Natural killer cell (primary cell): Measurements from ENCODE around the gene CDC34. TPM values are rescaled to one million over a fixed set of nuclear protein-coding genes. Genes with fewer than 3 reads are reported as not detected.
"Not testable (repeated sequence)": the region's sequence is repeated elsewhere in the genome, so short reads cannot be mapped to it uniquely, and the experiment has no call there.

Experiments
- ATAC-seq, 3 donors: fragments of 150-1000 bp in 2 of 3; fragments of 200-7000 bp in 1 of 3; cut with Tn5 transposase; 1 replicate in 1 of 3; 2 replicates in 2 of 3; pipeline ENCODE4 v1.10.0; 2021; ENCODE audit warnings: mild to moderate bottlenecking in 2 of 3, moderate library complexity in 2 of 3
- DNase-seq, 2 donors: peaks; one replicate each; pipeline versions ENCODE4 v3.0.0 to v3.0.0-alpha.2; 2013 to 2021; ENCODE audit warnings: mixed read lengths in 1 of 2
- H3K27ac ChIP-seq: one replicate; pipeline ENCODE4 v1.5.1; 2013; ENCODE audit warnings: mild to moderate bottlenecking, low read length
- H3K27me3 ChIP-seq: one replicate; pipeline ENCODE4 v1.6.1; 2013; ENCODE audit warnings: low read length; ENCODE audit not compliant: control insufficient read depth, insufficient read depth
- H3K36me3 ChIP-seq: one replicate; pipeline ENCODE4 v1.6.1; 2013; ENCODE audit warnings: low read length; ENCODE audit not compliant: control insufficient read depth, insufficient read depth
- H3K4me1 ChIP-seq: one replicate; pipeline ENCODE4 v1.6.1; 2013; ENCODE audit warnings: low read length; ENCODE audit not compliant: control insufficient read depth, insufficient read depth
- H3K4me3 ChIP-seq: one replicate; pipeline ENCODE4 v1.5.1; 2013; ENCODE audit warnings: low read length
- H3K9me3 ChIP-seq: one replicate; pipeline ENCODE4 v1.6.1; 2013; ENCODE audit warnings: low read length; ENCODE audit not compliant: control insufficient read depth, insufficient read depth
- H3K27ac Mint-ChIP-seq, 2 donors: one replicate each; pipeline ENCODE4 v1.8.0; 2022; ENCODE audit warnings: mild to moderate bottlenecking in 2 of 2, mixed read lengths in 2 of 2, moderate library complexity in 1 of 2
- H3K27me3 Mint-ChIP-seq, 2 donors: one replicate each; pipeline ENCODE4 v1.8.0; 2022; ENCODE audit warnings: low read depth in 2 of 2, mixed read lengths in 2 of 2
- H3K36me3 Mint-ChIP-seq: one replicate; pipeline ENCODE4 v1.8.0; 2022; ENCODE audit warnings: mixed read lengths
- H3K4me1 Mint-ChIP-seq, 2 donors: one replicate each; pipeline ENCODE4 v1.8.0; 2022; ENCODE audit warnings: mixed read lengths in 2 of 2
- H3K4me3 Mint-ChIP-seq: one replicate; pipeline ENCODE4 v1.8.0; 2022; ENCODE audit warnings: mild to moderate bottlenecking, moderate library complexity, mixed read lengths
- H3K9me3 Mint-ChIP-seq, 2 donors: one replicate each; pipeline ENCODE4 v1.8.0; 2022; ENCODE audit warnings: mixed read lengths in 2 of 2
- WGBS: methylation state at CpG from one replicate; pipeline ENCODE4 v1.1.7; 2013; ENCODE audit warnings: missing lambda C conversion rate; ENCODE audit not compliant: insufficient coverage; 5-methylcytosine and 5-hydroxymethylcytosine counted together
- intact Hi-C: fragments of 100-400 bp; cut with micrococcal nuclease; formaldehyde crosslinking; loops from one replicate; pipeline ENCODE4 v1.14.2; 2022
- total RNA-seq, 4 donors: library from RNA; stranded (reverse); fragments of 120-200 nt in 1 of 4; gene quantifications; one replicate each; pipeline versions ENCODE4 v1.2.3 to v1.2.4, GENCODE V29; 2013 to 2022
- TF ChIP-seq, protein P1 (sequence below): fragments of 200-600 bp; IDR thresholded peaks from one replicate; pipeline ENCODE4 v1.8.0; 2022; ENCODE audit warnings: antibody characterized with exemption

The CDC34 gene
- total RNA-seq, 3 donors from 2014 or later (not counting 1 experiment from before 2014, with no cell fraction given): 68.5 to 114 (median 101) TPM

DNA sequence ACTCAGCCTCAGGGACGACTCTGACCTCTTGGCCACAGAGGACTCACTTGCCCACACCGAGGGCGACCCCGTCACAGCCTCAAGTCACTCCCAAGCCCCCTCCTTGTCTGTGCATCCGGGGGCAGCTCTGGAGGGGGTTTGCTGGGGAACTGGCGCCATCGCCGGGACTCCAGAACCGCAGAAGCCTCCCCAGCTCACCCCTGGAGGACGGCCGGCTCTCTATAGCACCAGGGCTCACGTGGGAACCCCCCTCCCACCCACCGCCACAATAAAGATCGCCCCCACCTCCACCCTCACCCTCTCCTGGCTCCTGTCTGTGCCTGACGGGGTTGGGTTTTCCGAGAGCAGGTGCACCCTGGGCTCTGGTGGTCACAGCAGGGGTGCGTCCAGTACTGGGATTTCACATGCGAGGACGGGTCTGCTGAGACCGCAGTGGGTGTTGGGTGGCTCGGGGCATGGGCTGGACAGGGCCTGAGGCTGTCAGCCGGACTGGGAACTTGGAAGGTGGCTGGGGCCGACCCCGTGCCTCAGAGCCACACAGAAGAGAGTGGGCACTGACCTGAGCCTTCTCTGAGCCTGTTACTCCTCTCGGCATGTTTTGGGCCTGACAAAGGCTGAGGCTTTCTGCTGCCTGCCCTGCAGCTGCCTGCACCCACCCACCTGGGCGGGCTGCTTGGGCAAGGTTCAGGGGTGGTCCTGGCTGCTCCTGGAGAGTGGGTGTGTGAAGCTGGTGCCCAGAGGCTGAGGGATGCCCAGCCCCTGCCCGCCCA lies 51.8 kb downstream of the CDC34 start:
- Mint-ChIP-seq H3K9me3 (no peaks in the 10 kb centered on the region), H3K27ac (no peak overlapping the region), H3K36me3 (no peaks in the 10 kb centered on the region), H3K4me1 (peaks cover 5 to 7% of the 10 kb centered on the region in 2 donors), H3K4me3 (peak overlapping the region; percentile 47), H3K27me3 (no peaks in the 10 kb centered on the region)
- Histone ChIP-seq H3K36me3 (peaks cover 33% of the 10 kb centered on the region), H3K4me1 (peaks cover 19% of the 10 kb centered on the region), H3K4me3 (no peak overlapping the region), H3K27ac (no peak overlapping the region), H3K27me3 (peaks cover 4% of the 10 kb centered on the region), H3K9me3 (no peaks in the 10 kb centered on the region)
- no peak for ATAC-seq
- 95% methylated on average over 27 of the region's 27 CpGs for WGBS
- intact Hi-C loops: no loop called here
- no peak for DNase-seq
- TF ChIP-seq, protein P1, sequence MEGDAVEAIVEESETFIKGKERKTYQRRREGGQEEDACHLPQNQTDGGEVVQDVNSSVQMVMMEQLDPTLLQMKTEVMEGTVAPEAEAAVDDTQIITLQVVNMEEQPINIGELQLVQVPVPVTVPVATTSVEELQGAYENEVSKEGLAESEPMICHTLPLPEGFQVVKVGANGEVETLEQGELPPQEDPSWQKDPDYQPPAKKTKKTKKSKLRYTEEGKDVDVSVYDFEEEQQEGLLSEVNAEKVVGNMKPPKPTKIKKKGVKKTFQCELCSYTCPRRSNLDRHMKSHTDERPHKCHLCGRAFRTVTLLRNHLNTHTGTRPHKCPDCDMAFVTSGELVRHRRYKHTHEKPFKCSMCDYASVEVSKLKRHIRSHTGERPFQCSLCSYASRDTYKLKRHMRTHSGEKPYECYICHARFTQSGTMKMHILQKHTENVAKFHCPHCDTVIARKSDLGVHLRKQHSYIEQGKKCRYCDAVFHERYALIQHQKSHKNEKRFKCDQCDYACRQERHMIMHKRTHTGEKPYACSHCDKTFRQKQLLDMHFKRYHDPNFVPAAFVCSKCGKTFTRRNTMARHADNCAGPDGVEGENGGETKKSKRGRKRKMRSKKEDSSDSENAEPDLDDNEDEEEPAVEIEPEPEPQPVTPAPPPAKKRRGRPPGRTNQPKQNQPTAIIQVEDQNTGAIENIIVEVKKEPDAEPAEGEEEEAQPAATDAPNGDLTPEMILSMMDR: no peak

DNA sequence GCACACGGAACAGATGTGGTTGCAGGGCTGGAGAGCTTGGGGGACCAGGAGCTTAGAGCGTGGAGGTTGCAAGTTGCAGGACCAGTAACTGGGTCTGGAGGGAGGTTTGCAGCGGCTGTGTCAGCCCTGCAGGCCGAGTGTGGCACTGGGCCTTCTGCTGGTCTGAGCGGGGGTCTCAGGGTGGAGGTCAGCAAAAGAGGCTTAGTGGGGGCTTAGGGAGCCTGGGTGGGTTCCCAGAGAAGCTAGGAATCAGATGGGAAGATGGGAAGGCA lies 52.3 kb downstream of the CDC34 start:
- Histone ChIP-seq H3K27me3 (peaks cover 8% of the 10 kb centered on the region), H3K9me3 (no peaks in the 10 kb centered on the region), H3K27ac (no peak overlapping the region), H3K4me3 (no peak overlapping the region), H3K36me3 (peaks cover 33% of the 10 kb centered on the region), H3K4me1 (peaks cover 24% of the 10 kb centered on the region)
- no peak for DNase-seq
- ATAC-seq: no peak
- 91% methylated on average over 5 of the region's 5 CpGs for WGBS
- Mint-ChIP-seq H3K27ac (no peak overlapping the region), H3K27me3 (no peaks in the 10 kb centered on the region), H3K4me3 (peak overlapping the region; percentile 47), H3K36me3 (no peaks in the 10 kb centered on the region), H3K4me1 (peaks cover 5 to 6% of the 10 kb centered on the region in 2 donors), H3K9me3 (no peaks in the 10 kb centered on the region)
- TF ChIP-seq, protein P1: no peak
- intact Hi-C loops: loop anchor here (1.0 kb wide), 1 partner anchor 150 kb away; no protein-coding TSS in a partner anchor

DNA sequence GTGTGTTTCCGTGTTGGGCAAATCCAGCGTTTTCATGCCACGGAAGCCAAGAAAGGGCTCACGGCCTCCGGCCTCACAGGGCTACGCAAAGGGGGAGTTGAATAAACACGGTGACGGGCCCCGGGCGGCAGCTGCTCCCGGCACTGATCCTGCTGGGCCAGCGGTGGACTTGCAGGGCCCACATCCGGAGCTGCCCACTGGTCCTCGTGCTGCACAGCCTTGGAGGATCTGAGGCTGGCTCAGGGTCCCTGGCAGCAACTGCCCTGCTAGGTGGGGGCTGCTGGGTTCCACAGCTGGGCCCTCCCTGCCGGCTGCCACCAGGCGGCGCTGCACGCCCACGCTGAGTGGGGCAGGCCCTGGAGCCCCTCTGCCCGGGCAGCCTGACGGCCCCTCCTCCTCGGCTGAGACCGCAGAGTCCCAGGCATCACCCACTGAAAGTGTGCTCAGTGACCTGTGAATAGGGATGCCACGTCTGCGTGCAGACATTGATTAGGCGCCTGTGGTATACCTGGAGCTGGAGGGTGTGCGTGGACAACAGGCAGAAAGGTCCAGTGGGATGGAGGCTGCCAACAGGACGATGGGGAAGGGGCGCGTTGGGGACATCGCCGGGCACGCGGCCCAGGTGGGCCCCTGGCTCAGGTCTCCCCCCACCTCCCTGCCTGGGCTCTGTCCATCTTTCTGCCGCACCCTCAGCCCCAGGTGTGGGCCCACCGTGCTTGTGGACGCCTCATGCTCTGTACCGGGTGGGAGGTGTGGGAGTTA lies 52.9 kb downstream of the CDC34 start:
- Histone ChIP-seq H3K36me3 (peaks cover 33% of the 10 kb centered on the region), H3K9me3 (no peaks in the 10 kb centered on the region), H3K27me3 (peaks cover 12% of the 10 kb centered on the region), H3K4me3 (no peak overlapping the region), H3K27ac (no peak overlapping the region), H3K4me1 (peaks cover 29% of the 10 kb centered on the region)
- WGBS: 41% methylated on average over 38 of the region's 38 CpGs
- TF ChIP-seq, protein P1: peak; percentile 84
- Mint-ChIP-seq H3K9me3 (no peaks in the 10 kb centered on the region), H3K27ac (no peak overlapping the region), H3K4me1 (peaks cover 5 to 6% of the 10 kb centered on the region in 2 donors), H3K36me3 (no peaks in the 10 kb centered on the region), H3K4me3 (no peak overlapping the region), H3K27me3 (no peaks in the 10 kb centered on the region)
- ATAC-seq: peak; percentile 71 to 78 (median 77)
- DNase-seq: peak; percentile 68 to 83
- intact Hi-C loops: loop anchor here (1.0 kb wide), 1 partner anchor 150 kb away; no protein-coding TSS in a partner anchor

GRCh38 chr19:585146-585545 lies 53.6 kb downstream of the CDC34 start:
- H3K27ac ChIP-seq, H3K36me3 Mint-ChIP-seq, H3K27me3 Mint-ChIP-seq, ATAC-seq, H3K4me1 Mint-ChIP-seq, intact Hi-C loops, H3K4me3 Mint-ChIP-seq, DNase-seq, H3K27ac Mint-ChIP-seq, H3K4me3 ChIP-seq, H3K9me3 ChIP-seq, H3K9me3 Mint-ChIP-seq: not testable (repeated sequence)
- WGBS: 90% methylated on average over 34 of the region's 34 CpGs
- peaks cover 12% of the 10 kb centered on the region for H3K27me3 ChIP-seq
- peaks cover 29% of the 10 kb centered on the region for H3K4me1 ChIP-seq
- H3K36me3 ChIP-seq: peaks cover 27% of the 10 kb centered on the region
